Amniotic stem cell (primary cell): ENCODE data around the gene FTHL17.

Source experiments
- DNase-seq: peaks from one replicate; lab custom pipeline; 2025; lab: John Stamatoyannopoulos, UW

FTHL17 gene

GRCh38 chrX:31038575-31039326, 33.1 kb downstream of the FTHL17 start:
- DNase-seq: peak; percentile 1

GRCh38 chrX:31036895-31037294, 34.9 kb downstream of the FTHL17 start:
- DNase-seq: no peak

- no peak for DNase-seq
Measured at GRCh38 chrX:31027351-31027750, 44.5 kb downstream of the FTHL17 start.

GRCh38 chrX:31024866-31025265, 47.0 kb downstream of the FTHL17 start:
- no peak for DNase-seq

- no peak for DNase-seq
Measured at GRCh38 chrX:31021537-31021936, 50.3 kb downstream of the FTHL17 start.
